Panc1 (cell line): ENCODE results near the gene WWOX. TPM values are rescaled to one million over a fixed set of nuclear protein-coding genes. Genes with fewer than 3 reads are reported as not detected.

Experiments
- ATAC-seq: fragments of 200-7000 bp; cut with Tn5 transposase; 2 replicates; pipeline ENCODE4 v1.9.1; 2020; ENCODE audit warnings: mild to moderate bottlenecking, moderate library complexity
- BruUV-seq: library from RNA; stranded (reverse); fragments of 400-500 nt; replicated peaks from 2 replicates; lab custom pipeline; 2021; lab: Mats Ljungman, UMichigan
- CTCF ChIA-PET: fragments of 300-600 bp; sonication (Branson Sonifier 250); formaldehyde crosslinking; loops from one replicate; lab custom pipeline; 2022; ENCODE audit warnings: antibody characterized with exemption; lab: Charles Lee
- POLR2A ChIA-PET: fragments of 300-600 bp; sonication (Branson Sonifier 250); formaldehyde crosslinking; loops from one replicate; lab custom pipeline; 2022; ENCODE audit warnings: antibody characterized with exemption; lab: Charles Lee
- DNase-seq: peaks from one replicate; pipeline ENCODE4 v3.0.0-alpha.2; 2010; ENCODE audit warnings: low read depth, low spot score
- H3K27ac ChIP-seq: 2 replicates; pipeline ENCODE4 v1.5.1; 2011; ENCODE audit warnings: mild to moderate bottlenecking, low read length, inconsistent platforms
- H3K27me3 ChIP-seq: fragments of 200-500 bp; sonication (Bioruptor generic); 2 replicates; pipeline ENCODE4 v1.6.0; 2014; ENCODE audit warnings: low read length, inconsistent platforms; ENCODE audit not compliant: control insufficient read depth, insufficient read depth
- H3K36me3 ChIP-seq: fragments of 200-500 bp; sonication (Bioruptor generic); 2 replicates; pipeline ENCODE4 v1.5.1; 2014; ENCODE audit warnings: inconsistent platforms, mild to moderate bottlenecking, low read length, moderate library complexity; ENCODE audit not compliant: control insufficient read depth, insufficient read depth
- H3K4me1 ChIP-seq: 2 replicates; pipeline ENCODE4 v1.5.1; 2011; ENCODE audit warnings: inconsistent platforms, mild to moderate bottlenecking, low read length, moderate library complexity; ENCODE audit not compliant: control insufficient read depth, insufficient read depth
- H3K4me3 ChIP-seq, 2 experiments: 2 replicates each; pipeline ENCODE4 v1.5.1; 2011 to 2012; ENCODE audit warnings: low read depth in 2 of 2, low read length in 2 of 2, mild to moderate bottlenecking in 2 of 2, inconsistent platforms in 1 of 2, moderate library complexity in 1 of 2
- H3K9me3 ChIP-seq: fragments of 200-500 bp; sonication (Bioruptor generic); 2 replicates; pipeline ENCODE4 v1.5.1; 2014; ENCODE audit warnings: low read depth, mild to moderate bottlenecking, inconsistent platforms, low read length, moderate library complexity; ENCODE audit not compliant: control insufficient read depth, insufficient read depth
- CTCF ChIP-seq: fragments of 450-650 bp; IDR thresholded peaks from 2 replicates; pipeline ENCODE4 v1.5.1; 2017; ENCODE audit warnings: mild to moderate bottlenecking
- POLR2AphosphoS5 ChIP-seq: IDR thresholded peaks from 2 replicates; pipeline ENCODE4 v1.6.1; 2012; ENCODE audit warnings: mild to moderate bottlenecking, low read depth, low read length, moderate library complexity
- REST ChIP-seq, 2 experiments: IDR thresholded peaks; 2 replicates each; pipeline ENCODE4 v1.6.1; 2011 to 2012; ENCODE audit warnings: low read depth in 2 of 2, control low read depth in 1 of 2, low read length in 1 of 2, mild to moderate bottlenecking in 1 of 2, moderate library complexity in 1 of 2; ENCODE audit not compliant: insufficient read depth in 1 of 2
- SIN3A ChIP-seq: IDR thresholded peaks from 2 replicates; pipeline ENCODE4 v1.6.1; 2012; ENCODE audit warnings: low read depth, mild to moderate bottlenecking, low read length, moderate library complexity, borderline replicate concordance; ENCODE audit not compliant: insufficient read depth
- TCF7L2 ChIP-seq: IDR thresholded peaks from 2 replicates; pipeline ENCODE4 v1.6.1; 2011; ENCODE audit warnings: mild to moderate bottlenecking, low read depth, low read length, inconsistent platforms
- in situ Hi-C: cut with HindIII; loops from 2 replicates; pipeline ENCODE4 v1.10.0; 2016; ENCODE audit warnings: low sequenced_read_pairs, low pct_unique_long_range_greater_than_20kb
- intact Hi-C: fragments of 100-400 bp; cut with micrococcal nuclease; formaldehyde crosslinking; loops from one replicate; pipeline ENCODE4 v1.10.0; 2022; ENCODE audit not compliant: unreplicated experiment
- total RNA-seq: library from RNA; stranded (reverse); gene quantifications from one replicate; pipeline ENCODE4 v1.2.1, GENCODE V29; 2021; ENCODE audit not compliant: unreplicated experiment

WWOX gene
- total RNA-seq, 1 experiment from 2014 or later: 12.5 TPM

- ChIA-PET CTCF (no interaction called here), POLR2A (no interaction called here)
- Histone ChIP-seq H3K27me3 (no peaks in the 10 kb centered on the region), H3K36me3 (no peaks in the 10 kb centered on the region), H3K27ac (no peak overlapping the region), H3K4me3 (no peak overlapping the region), H3K4me1 (no peaks in the 10 kb centered on the region), H3K9me3 (no peaks in the 10 kb centered on the region)
- in situ Hi-C loops: no loop called here
- intact Hi-C loops: no loop called here
- DNase-seq (no peak), ATAC-seq (no peak)
- no TSS peak for BruUV-seq
- no peak for TF ChIP-seq TCF7L2
- no peak for TF ChIP-seq SIN3A
- TF ChIP-seq REST (IDR thresholded peaks at IDR 0.05; ENCODE audit: insufficient read depth in 1 of 2, low read depth in 2 of 2, low read length in 1 of 2): no peak
- no peak for TF ChIP-seq CTCF
- TF ChIP-seq POLR2AphosphoS5: no peak
Measured at GRCh38 chr16:78485188-78485916, 385.9 kb downstream of the WWOX start.

GRCh38 chr16:78485917-78486257, 386.4 kb downstream of the WWOX start:
- no peak overlapping the region for H3K27ac ChIP-seq
- H3K36me3 ChIP-seq: no peaks in the 10 kb centered on the region
- no peaks in the 10 kb centered on the region for H3K4me1 ChIP-seq
- intact Hi-C loops: no loop called here
- no peak overlapping the region for H3K4me3 ChIP-seq
- in situ Hi-C loops: no loop called here
- ATAC-seq (no peak), DNase-seq (no peak)
- BruUV-seq: no TSS peak
- no peaks in the 10 kb centered on the region for H3K9me3 ChIP-seq
- CTCF ChIA-PET: no interaction called here
- no peaks in the 10 kb centered on the region for H3K27me3 ChIP-seq
- no peak for TF ChIP-seq SIN3A
- no peak for TF ChIP-seq TCF7L2
- no peak for TF ChIP-seq CTCF
- no peak for TF ChIP-seq POLR2AphosphoS5
- TF ChIP-seq REST (IDR thresholded peaks at IDR 0.05; ENCODE audit: insufficient read depth in 1 of 2, low read depth in 2 of 2, low read length in 1 of 2): no peak
- POLR2A ChIA-PET: no interaction called here
